Measurements from ENCODE around the gene ASZ1.

GRCh38 chr7:117444646-117445045, 17.4 kb upstream of the ASZ1 start:
- TF ChIP-seq POLR2AphosphoS5 (IDR thresholded peaks at IDR 0.05; ENCODE audit: low read depth, low read length) (no peak), POLR2A (IDR thresholded peaks at IDR 0.05; ENCODE audit: low read depth, low read length) (no peak), TAF1 (IDR thresholded peaks at IDR 0.05; ENCODE audit: borderline replicate concordance, low read depth, low read length) (no peak)
